ENCODE data around the gene AMIGO1. TPM values are rescaled to one million over a fixed set of nuclear protein-coding genes. Genes with fewer than 3 reads are reported as not detected.

AMIGO1 gene
- total RNA-seq, 1 experiment from 2014 or later, result 1.5 TPM

DNA sequence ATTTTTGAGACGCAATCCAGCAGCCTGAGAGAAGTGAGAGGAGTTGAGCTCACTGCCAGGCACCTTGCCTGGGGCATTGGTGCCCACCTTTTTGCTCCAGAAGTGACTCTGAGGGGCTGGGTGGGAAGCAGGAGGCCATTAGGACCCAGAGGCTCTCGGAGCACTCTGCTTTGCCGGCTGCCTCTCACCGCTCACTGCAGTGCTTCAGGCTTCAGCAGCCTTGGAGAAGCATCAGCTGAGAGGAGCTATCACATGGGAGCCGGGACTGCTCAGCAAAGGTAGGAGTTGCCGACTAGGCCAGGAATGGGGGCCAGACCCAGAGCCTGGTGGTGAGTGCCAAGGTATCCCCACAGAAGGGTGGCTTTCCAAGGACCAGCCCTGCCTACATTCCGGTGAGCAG is 30.1 kb upstream of the AMIGO1 start, which contains the start of gene GPR61:
Gene GPR61, plus strand, starts transcription at position 197 of the 400 bp plus-strand sequence. CDS start 3,151 bp downstream, outside the sequence.
- no peak within 1 kb of the TSS for H3K4me3 Mint-ChIP-seq (ENCODE audit: low read depth, unreplicated experiment)
- CTCF ChIA-PET, result no interaction called here
- no peak within 1 kb of the TSS for H3K27ac Mint-ChIP-seq (ENCODE audit: unreplicated experiment)
- H3K4me1 Mint-ChIP-seq (ENCODE audit: low read depth, unreplicated experiment), result no peaks in the 10 kb centered on the region
- TF ChIP-seq, protein P1, sequence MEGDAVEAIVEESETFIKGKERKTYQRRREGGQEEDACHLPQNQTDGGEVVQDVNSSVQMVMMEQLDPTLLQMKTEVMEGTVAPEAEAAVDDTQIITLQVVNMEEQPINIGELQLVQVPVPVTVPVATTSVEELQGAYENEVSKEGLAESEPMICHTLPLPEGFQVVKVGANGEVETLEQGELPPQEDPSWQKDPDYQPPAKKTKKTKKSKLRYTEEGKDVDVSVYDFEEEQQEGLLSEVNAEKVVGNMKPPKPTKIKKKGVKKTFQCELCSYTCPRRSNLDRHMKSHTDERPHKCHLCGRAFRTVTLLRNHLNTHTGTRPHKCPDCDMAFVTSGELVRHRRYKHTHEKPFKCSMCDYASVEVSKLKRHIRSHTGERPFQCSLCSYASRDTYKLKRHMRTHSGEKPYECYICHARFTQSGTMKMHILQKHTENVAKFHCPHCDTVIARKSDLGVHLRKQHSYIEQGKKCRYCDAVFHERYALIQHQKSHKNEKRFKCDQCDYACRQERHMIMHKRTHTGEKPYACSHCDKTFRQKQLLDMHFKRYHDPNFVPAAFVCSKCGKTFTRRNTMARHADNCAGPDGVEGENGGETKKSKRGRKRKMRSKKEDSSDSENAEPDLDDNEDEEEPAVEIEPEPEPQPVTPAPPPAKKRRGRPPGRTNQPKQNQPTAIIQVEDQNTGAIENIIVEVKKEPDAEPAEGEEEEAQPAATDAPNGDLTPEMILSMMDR (IDR thresholded peaks at IDR 0.05; ENCODE audit: unreplicated experiment), result no peak
- intact Hi-C loops (cut with micrococcal nuclease; ENCODE audit: unreplicated experiment), result no loop called here
- no TSS peak for BruUV-seq (replicated peaks)
- DNase-seq, result no peak
- H3K9me3 Mint-ChIP-seq (ENCODE audit: low read depth, unreplicated experiment), result no peaks in the 10 kb centered on the region
- H3K36me3 Mint-ChIP-seq (ENCODE audit: insufficient read depth, unreplicated experiment), result no peaks in the 10 kb centered on the region
- H3K27me3 Mint-ChIP-seq (ENCODE audit: unreplicated experiment), result peaks cover 59% of the 10 kb centered on the region

GRCh38 chr1:109538827-109539555 is 29.5 kb upstream of the AMIGO1 start:
- intact Hi-C loops (cut with micrococcal nuclease; ENCODE audit: unreplicated experiment), result no loop called here
- DNase-seq, result no peak
- H3K27ac Mint-ChIP-seq (ENCODE audit: unreplicated experiment), result no peak overlapping the region
- BruUV-seq (replicated peaks), result no TSS peak
- no peaks in the 10 kb centered on the region for H3K36me3 Mint-ChIP-seq (ENCODE audit: insufficient read depth, unreplicated experiment)
- TF ChIP-seq, protein P1 (IDR thresholded peaks at IDR 0.05; ENCODE audit: unreplicated experiment), result no peak
- CTCF ChIA-PET, result no interaction called here
- no peaks in the 10 kb centered on the region for H3K4me1 Mint-ChIP-seq (ENCODE audit: low read depth, unreplicated experiment)
- peaks cover 52% of the 10 kb centered on the region for H3K27me3 Mint-ChIP-seq (ENCODE audit: unreplicated experiment)
- no peaks in the 10 kb centered on the region for H3K9me3 Mint-ChIP-seq (ENCODE audit: low read depth, unreplicated experiment)
- no peak overlapping the region for H3K4me3 Mint-ChIP-seq (ENCODE audit: low read depth, unreplicated experiment)

DNA sequence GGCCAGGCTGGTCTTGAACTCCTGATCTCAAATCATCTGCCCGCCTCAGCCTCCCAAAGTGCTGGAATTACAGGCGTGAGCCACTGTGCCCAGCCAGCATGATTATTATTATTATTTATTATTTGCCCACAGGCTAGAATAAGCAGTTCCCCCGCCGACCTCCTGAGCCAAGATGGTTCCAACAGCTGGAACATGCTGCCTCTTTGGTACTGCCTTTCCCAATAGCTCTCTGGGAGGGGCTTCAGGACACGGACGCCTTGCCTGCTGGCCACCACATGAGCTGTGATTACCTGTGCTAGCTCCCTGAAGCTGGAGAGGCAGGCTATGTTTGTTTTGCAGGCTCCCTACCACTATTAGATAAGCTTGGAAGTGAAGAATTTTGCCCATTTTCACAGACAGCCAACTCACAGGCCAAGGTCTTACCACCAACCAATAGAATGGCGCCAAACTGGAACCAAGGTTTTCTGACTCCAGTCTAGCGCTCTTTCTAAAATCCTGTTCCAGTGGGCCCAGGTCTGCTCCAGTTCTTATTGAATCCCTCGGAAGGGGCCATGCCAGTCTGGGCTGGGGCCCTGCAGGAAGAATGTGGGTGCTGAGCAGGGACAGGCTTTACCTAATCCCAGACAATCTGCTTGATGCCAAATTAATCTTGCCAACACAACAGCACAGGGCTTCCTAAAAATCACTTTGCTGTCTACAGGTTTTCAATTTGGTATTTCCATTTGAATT is 28.1 kb upstream of the AMIGO1 start:
- intact Hi-C loops (cut with micrococcal nuclease; ENCODE audit: unreplicated experiment), result no loop called here
- CTCF ChIA-PET, result no interaction called here
- TF ChIP-seq, protein P1 (IDR thresholded peaks at IDR 0.05; ENCODE audit: unreplicated experiment), result no peak
- BruUV-seq (replicated peaks), result no TSS peak
- Mint-ChIP-seq H3K36me3 (ENCODE audit: insufficient read depth, unreplicated experiment) (peaks cover 2% of the 10 kb centered on the region), H3K4me1 (ENCODE audit: low read depth, unreplicated experiment) (peaks cover 3% of the 10 kb centered on the region), H3K27ac (ENCODE audit: unreplicated experiment) (no peak overlapping the region), H3K27me3 (ENCODE audit: unreplicated experiment) (peaks cover 43% of the 10 kb centered on the region), H3K9me3 (ENCODE audit: low read depth, unreplicated experiment) (no peaks in the 10 kb centered on the region), H3K4me3 (ENCODE audit: low read depth, unreplicated experiment) (no peak overlapping the region)
- no peak for DNase-seq

- no peak for DNase-seq
- BruUV-seq (replicated peaks), result no TSS peak
- Mint-ChIP-seq H3K27ac (ENCODE audit: unreplicated experiment) (no peak overlapping the region), H3K27me3 (ENCODE audit: unreplicated experiment) (peaks cover 34% of the 10 kb centered on the region), H3K36me3 (ENCODE audit: insufficient read depth, unreplicated experiment) (peaks cover 5% of the 10 kb centered on the region), H3K4me1 (ENCODE audit: low read depth, unreplicated experiment) (peaks cover 6% of the 10 kb centered on the region), H3K4me3 (ENCODE audit: low read depth, unreplicated experiment) (no peak overlapping the region), H3K9me3 (ENCODE audit: low read depth, unreplicated experiment) (no peaks in the 10 kb centered on the region)
- TF ChIP-seq, protein P1 (IDR thresholded peaks at IDR 0.05; ENCODE audit: unreplicated experiment), result no peak
- intact Hi-C loops (cut with micrococcal nuclease; ENCODE audit: unreplicated experiment), result no loop called here
- CTCF ChIA-PET, result no interaction called here
Observed at GRCh38 chr1:109535971-109536491, 26.5 kb upstream of the AMIGO1 start.
